Endothelial cell of umbilical vein (primary cell): Measurements from ENCODE around the gene ZBTB18. TPM values are rescaled to one million over a fixed set of nuclear protein-coding genes. Genes with fewer than 3 reads are reported as not detected.

Source experiments
- BruUV-seq: library from RNA; stranded (reverse); fragments of 400-500 nt; replicated peaks from 2 replicates; lab custom pipeline; 2021; lab: Mats Ljungman, UMichigan
- CTCF ChIA-PET: fragments of 300-600, 350-600 bp; sonication (Branson Sonifier 250); formaldehyde crosslinking; loops from one replicate; lab custom pipeline; 2021; ENCODE audit warnings: antibody characterized with exemption, inconsistent platforms; lab: Charles Lee
- POLR2A ChIA-PET: fragments of 300-600, 350-600 bp; sonication (Branson Sonifier 250); formaldehyde crosslinking; loops from one replicate; lab custom pipeline; 2021; ENCODE audit warnings: antibody characterized with exemption, inconsistent platforms; lab: Charles Lee
- DNase-seq: peaks from one replicate; pipeline ENCODE4 v3.0.0-alpha.2; 2011; ENCODE audit warnings: low read depth, low spot score
- FAIRE-seq: peaks from 2 replicates; lab custom pipeline; 2011; peaks lifted over from hg19 to GRCh38; lab: Jason Lieb, UNC
- H2AFZ ChIP-seq: 2 replicates; pipeline ENCODE4 v1.6.0; 2012; ENCODE audit warnings: low read depth, low read length, control low read depth, inconsistent platforms
- H3K27ac ChIP-seq: 2 replicates; pipeline ENCODE4 v1.5.1; 2011; ENCODE audit warnings: low read depth, mild to moderate bottlenecking, control low read depth, low read length, moderate library complexity; ENCODE audit not compliant: insufficient read depth
- H3K27me3 ChIP-seq, 2 experiments: 2 replicates each; pipeline versions ENCODE4 v1.6.0 to v1.6.1; 2011; ENCODE audit warnings: low read length in 2 of 2, mixed read lengths in 1 of 2; ENCODE audit not compliant: control insufficient read depth in 2 of 2, insufficient read depth in 2 of 2
- H3K36me3 ChIP-seq, 2 experiments: 2 replicates in 1 of 2; 3 replicates in 1 of 2; pipeline ENCODE4 v1.5.1; 2011; ENCODE audit warnings: low read length in 2 of 2, mild to moderate bottlenecking in 1 of 2, moderate library complexity in 1 of 2; ENCODE audit not compliant: control insufficient read depth in 2 of 2, insufficient read depth in 2 of 2; ENCODE audit errors: extremely low read depth in 1 of 2
- H3K4me1 ChIP-seq: 3 replicates; pipeline ENCODE4 v1.5.1; 2011; ENCODE audit warnings: mild to moderate bottlenecking, low read length; ENCODE audit not compliant: control insufficient read depth, insufficient read depth; ENCODE audit errors: extremely low read depth
- H3K4me2 ChIP-seq: 2 replicates; pipeline ENCODE4 v1.6.1; 2011; ENCODE audit warnings: low read length, control low read depth, mixed read lengths; ENCODE audit not compliant: insufficient read depth
- H3K4me3 ChIP-seq, 3 experiments: fragments of 200-600 bp in 1 of 3; sonication (generic), shearing (Covaris generic) in 1 of 3; replicated peaks in 1 of 3; 2 replicates each; pipeline ENCODE4 v1.5.1; 2011 to 2016; ENCODE audit warnings: control low read depth in 3 of 3, low read length in 3 of 3, mild to moderate bottlenecking in 2 of 3, inconsistent platforms in 1 of 3, low read depth in 1 of 3, moderate library complexity in 1 of 3; ENCODE audit not compliant: insufficient read depth in 1 of 3
- H3K79me2 ChIP-seq: 2 replicates; pipeline ENCODE4 v1.6.0; 2012; ENCODE audit warnings: low read length, inconsistent platforms; ENCODE audit not compliant: control insufficient read depth, insufficient read depth
- H3K9ac ChIP-seq: replicated peaks from 2 replicates; pipeline ENCODE3; 2011; ENCODE audit warnings: low read length, control low read depth; ENCODE audit not compliant: insufficient read depth; ENCODE audit errors: extremely low read depth
- H3K9me1 ChIP-seq: replicated peaks from 3 replicates; pipeline ENCODE4 v1.6.0; 2011; ENCODE audit warnings: mild to moderate bottlenecking, low read length; ENCODE audit not compliant: control insufficient read depth, insufficient read depth; ENCODE audit errors: extremely low read depth
- H3K9me3 ChIP-seq: replicated peaks from 2 replicates; pipeline ENCODE4 v1.5.1; 2012; ENCODE audit warnings: low read length, inconsistent platforms; ENCODE audit not compliant: control insufficient read depth, insufficient read depth
- H4K20me1 ChIP-seq: replicated peaks from 2 replicates; pipeline ENCODE3; 2011; ENCODE audit warnings: mild to moderate bottlenecking, low read length; ENCODE audit not compliant: control insufficient read depth, insufficient read depth; ENCODE audit errors: extremely low read depth
- EZH2 ChIP-seq: IDR thresholded peaks from 2 replicates; pipeline ENCODE4 v1.6.1; 2012; ENCODE audit warnings: borderline replicate concordance, low read depth, mild to moderate bottlenecking, moderate library complexity, low read length, inconsistent platforms; ENCODE audit not compliant: severe bottlenecking
- FOS ChIP-seq: IDR thresholded peaks from 2 replicates; pipeline ENCODE4 v1.6.1; 2011; ENCODE audit warnings: mild to moderate bottlenecking, low read length, moderate library complexity, borderline replicate concordance; ENCODE audit not compliant: insufficient read depth
- GATA2 ChIP-seq: IDR thresholded peaks from 2 replicates; pipeline ENCODE4 v1.7.0; 2011; ENCODE audit warnings: low read depth, mild to moderate bottlenecking, moderate library complexity, mixed read lengths, low read length; ENCODE audit not compliant: insufficient read length, insufficient read depth
- JUN ChIP-seq: IDR thresholded peaks from 2 replicates; pipeline ENCODE4 v1.6.1; 2011; ENCODE audit warnings: borderline replicate concordance, low read depth; ENCODE audit not compliant: insufficient read length, insufficient read depth
- POLR2AphosphoS5 ChIP-seq: IDR thresholded peaks from 2 replicates; pipeline ENCODE4 v1.6.1; 2012; ENCODE audit warnings: low read depth, mild to moderate bottlenecking, control low read depth, low read length, moderate library complexity; ENCODE audit not compliant: insufficient read depth
- dilution Hi-C: fragments of 300-500 bp; cut with MboI; formaldehyde crosslinking; loops from one replicate; pipeline ENCODE4 v1.15.0; 2019; ENCODE audit warnings: low sequenced_read_pairs; ENCODE audit not compliant: extremely low pct_ligation_motif_present
- intact Hi-C: fragments of 100-400 bp; cut with micrococcal nuclease; formaldehyde crosslinking; loops from one replicate; pipeline ENCODE4 v1.10.0; 2022
- polyA plus RNA-seq, 4 experiments: library from polyadenylated mRNA; depleted of rRNA in 3 of 4; stranded (reverse) in 3 of 4; unstranded in 1 of 4; fragments of >200 nt; gene quantifications; 2 replicates each; pipeline versions ENCODE4 v1.2.1 to v1.2.3, GENCODE V29; 2011 to 2012; ENCODE audit warnings: missing spikeins in 1 of 4
- total RNA-seq: library from RNA; stranded (reverse); gene quantifications from 2 replicates; pipeline ENCODE4 v1.2.3, GENCODE V29; 2021
- TF ChIP-seq, protein P1 (sequence below), 2 donors: IDR thresholded peaks; 1 replicate in 1 of 2; 2 replicates in 1 of 2; pipeline ENCODE4 v1.5.1; 2011; ENCODE audit warnings: low read length in 2 of 2, mild to moderate bottlenecking in 2 of 2, moderate library complexity in 2 of 2, control low read depth in 1 of 2, inconsistent platforms in 1 of 2, low read depth in 1 of 2; ENCODE audit not compliant: insufficient read depth in 1 of 2; ENCODE audit errors: extremely low read depth in 1 of 2

Gene ZBTB18
- total and polyA plus RNA-seq, 2 donors (not counting 3 experiments of a cell fraction or from before 2014, with no cell fraction given): 15.5 to 21.1 TPM

- Histone ChIP-seq H3K4me3 (no peak overlapping the region), H3K9ac (no peak overlapping the region), H2AFZ (no peak overlapping the region), H3K27me3 (no peaks in the 10 kb centered on the region), H3K9me1 (no peaks in the 10 kb centered on the region), H3K4me2 (no peak overlapping the region), H3K79me2 (no peaks in the 10 kb centered on the region), H3K27ac (no peak overlapping the region), H4K20me1 (no peaks in the 10 kb centered on the region), H3K36me3 (no peaks in the 10 kb centered on the region), H3K9me3 (no peaks in the 10 kb centered on the region), H3K4me1 (peaks cover 9% of the 10 kb centered on the region)
- no peak for TF ChIP-seq POLR2AphosphoS5
- TF ChIP-seq, protein P1, sequence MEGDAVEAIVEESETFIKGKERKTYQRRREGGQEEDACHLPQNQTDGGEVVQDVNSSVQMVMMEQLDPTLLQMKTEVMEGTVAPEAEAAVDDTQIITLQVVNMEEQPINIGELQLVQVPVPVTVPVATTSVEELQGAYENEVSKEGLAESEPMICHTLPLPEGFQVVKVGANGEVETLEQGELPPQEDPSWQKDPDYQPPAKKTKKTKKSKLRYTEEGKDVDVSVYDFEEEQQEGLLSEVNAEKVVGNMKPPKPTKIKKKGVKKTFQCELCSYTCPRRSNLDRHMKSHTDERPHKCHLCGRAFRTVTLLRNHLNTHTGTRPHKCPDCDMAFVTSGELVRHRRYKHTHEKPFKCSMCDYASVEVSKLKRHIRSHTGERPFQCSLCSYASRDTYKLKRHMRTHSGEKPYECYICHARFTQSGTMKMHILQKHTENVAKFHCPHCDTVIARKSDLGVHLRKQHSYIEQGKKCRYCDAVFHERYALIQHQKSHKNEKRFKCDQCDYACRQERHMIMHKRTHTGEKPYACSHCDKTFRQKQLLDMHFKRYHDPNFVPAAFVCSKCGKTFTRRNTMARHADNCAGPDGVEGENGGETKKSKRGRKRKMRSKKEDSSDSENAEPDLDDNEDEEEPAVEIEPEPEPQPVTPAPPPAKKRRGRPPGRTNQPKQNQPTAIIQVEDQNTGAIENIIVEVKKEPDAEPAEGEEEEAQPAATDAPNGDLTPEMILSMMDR (IDR thresholded peaks at IDR 0.05; ENCODE audit: extremely low read depth in 1 of 2, insufficient read depth in 1 of 2, low read depth in 1 of 2, low read length in 2 of 2): no peak
- BruUV-seq: no TSS peak
- dilution Hi-C loops (no loop called here), intact Hi-C loops (no loop called here)
- CTCF ChIA-PET: no interaction called here
- POLR2A ChIA-PET: no interaction called here
- no peak for FAIRE-seq
- DNase-seq: no peak
Observed at GRCh38 chr1:244042293-244042692, 8.8 kb upstream of the ZBTB18 start.

DNA sequence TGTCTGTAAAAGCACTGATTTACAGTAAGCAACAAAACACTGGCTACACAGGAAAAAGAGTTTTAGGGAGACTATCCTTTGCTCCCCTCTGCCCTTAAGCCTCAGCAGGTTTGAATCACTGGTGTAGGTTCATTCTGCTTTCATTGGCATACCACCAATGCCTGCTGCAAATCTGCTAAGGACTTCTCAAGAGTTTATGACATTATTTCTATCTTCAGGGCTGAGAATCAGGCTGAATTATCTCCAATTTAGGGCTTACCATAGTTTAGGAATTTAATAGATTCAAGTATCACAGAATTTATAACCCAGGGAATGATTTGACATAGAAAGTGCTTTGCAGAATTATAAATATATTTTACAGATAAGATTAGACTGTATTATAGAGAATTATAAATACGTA lies 6.7 kb upstream of the ZBTB18 start:
- ChIA-PET POLR2A (no interaction called here), CTCF (no interaction called here)
- intact Hi-C loops: no loop called here
- TF ChIP-seq EZH2: no peak
- TF ChIP-seq, protein P1 (IDR thresholded peaks at IDR 0.05; ENCODE audit: extremely low read depth in 1 of 2, insufficient read depth in 1 of 2, low read depth in 1 of 2, low read length in 2 of 2): no peak
- no peak for TF ChIP-seq JUN
- TF ChIP-seq FOS: no peak
- TF ChIP-seq GATA2: no peak
- Histone ChIP-seq H3K4me3 (no peak overlapping the region), H3K4me2 (no peak overlapping the region), H3K9me3 (no peaks in the 10 kb centered on the region), H3K4me1 (peaks cover 11% of the 10 kb centered on the region), H3K9ac (no peak overlapping the region), H3K79me2 (peaks cover 1% of the 10 kb centered on the region), H4K20me1 (no peaks in the 10 kb centered on the region), H3K36me3 (no peaks in the 10 kb centered on the region), H3K9me1 (no peaks in the 10 kb centered on the region), H2AFZ (no peak overlapping the region), H3K27ac (no peak overlapping the region), H3K27me3 (no peaks in the 10 kb centered on the region)
- no peak for DNase-seq
- dilution Hi-C loops: no loop called here
- no TSS peak for BruUV-seq
- no peak for FAIRE-seq
